HuH-7.5 (cell line): ENCODE results near the gene ZNF529.
A peak's percentile ranks its signal among the peaks of the same experiment; 100 is the strongest.
"Not testable (repeated sequence)": the region's sequence is repeated elsewhere in the genome, so short reads cannot be mapped to it uniquely, and the experiment has no call there.

Source experiments
- DNase-seq: peaks from one replicate; pipeline ENCODE4 v3.0.0; 2011; ENCODE audit warnings: low spot score

ZNF529 gene

GRCh38 chr19:36573020-36573894, at the start of gene ZNF529:
ZNF529 (minus strand) TSS chr19:36573292; CDS start chr19:36572346, 946 bp downstream.
- DNase-seq = peak; percentile 87

- no peak for DNase-seq
These were observed 32.9 kb upstream of the ZNF529 start for GRCh38 chr19:36605877-36606478.

- peak; percentile 32 for DNase-seq
These were observed 32.2 kb upstream of the ZNF529 start, which contains the start of gene ZNF382 for GRCh38 chr19:36605101-36605876. ZNF382 (plus strand) TSS chr19:36605313; CDS start chr19:36609915, 4,602 bp downstream.

- no peak for DNase-seq
These were observed 31.6 kb upstream of the ZNF529 start for GRCh38 chr19:36604656-36605100.

- DNase-seq = not testable (repeated sequence)
These were observed 29.6 kb upstream of the ZNF529 start for GRCh38 chr19:36602681-36603080.

GRCh38 chr19:36579255-36579654, 6.2 kb upstream of the ZNF529 start:
- no peak for DNase-seq

GRCh38 chr19:36577271-36577996, 4.3 kb upstream of the ZNF529 start:
- DNase-seq = no peak

GRCh38 chr19:36574741-36575140, 1.6 kb upstream of the ZNF529 start:
- no peak for DNase-seq

- no peak for DNase-seq
These were observed 1.0 kb upstream of the ZNF529 start for GRCh38 chr19:36573895-36574720.

- DNase-seq = no peak
These were observed 486 bp downstream of the ZNF529 start for GRCh38 chr19:36572593-36573019.

GRCh38 chr19:36564391-36564790, 8.7 kb downstream of the ZNF529 start:
- no peak for DNase-seq

- no peak for DNase-seq
These were observed 25.9 kb downstream of the ZNF529 start for GRCh38 chr19:36547001-36547732.

GRCh38 chr19:36528921-36529518, 44.1 kb downstream of the ZNF529 start:
- peak; percentile 23 for DNase-seq

- peak; percentile 77 for DNase-seq
These were observed 44.7 kb downstream of the ZNF529 start, which contains the start of gene ZNF260 for GRCh38 chr19:36528194-36528920. ZNF260 (minus strand) TSS chr19:36528271; CDS start chr19:36515238, 13,033 bp downstream.

GRCh38 chr19:36527873-36528193, 45.3 kb downstream of the ZNF529 start:
- no peak for DNase-seq

GRCh38 chr19:36527341-36527740, 45.8 kb downstream of the ZNF529 start:
- no peak for DNase-seq

GRCh38 chr19:36526581-36526980, 46.5 kb downstream of the ZNF529 start:
- DNase-seq = no peak

- no peak for DNase-seq
These were observed 48.5 kb downstream of the ZNF529 start for GRCh38 chr19:36524617-36525016.

GRCh38 chr19:36514012-36514612, 59.0 kb downstream of the ZNF529 start:
- no peak for DNase-seq
